ENCODE data around the gene GEMIN8.

DNA sequence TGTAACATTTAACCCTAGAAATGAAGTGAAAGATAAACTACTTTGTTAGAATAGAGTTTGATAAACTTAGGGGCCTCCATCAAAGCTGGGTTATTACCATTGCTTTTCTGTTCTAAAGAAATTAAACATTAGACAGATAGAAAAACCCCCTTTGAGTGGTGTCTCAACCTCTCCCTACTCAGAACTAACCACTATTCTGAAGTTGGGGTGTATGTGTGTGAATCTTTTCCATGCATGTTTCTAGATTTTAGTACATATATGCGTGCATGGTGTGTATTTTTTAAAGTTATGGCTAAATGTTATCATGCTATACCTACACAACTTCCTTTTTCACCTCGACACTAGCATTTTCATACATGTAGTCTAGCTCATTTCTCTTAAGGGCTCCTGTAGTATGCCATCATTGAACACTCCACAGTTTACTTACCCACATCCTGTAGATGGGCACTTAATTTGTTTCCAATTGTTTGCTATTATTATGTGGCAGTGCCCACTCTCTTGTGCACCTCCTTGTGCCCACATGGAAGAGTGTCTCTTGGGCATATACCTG lies 25.7 kb downstream of the GEMIN8 start:
- TF ChIP-seq, protein P1, sequence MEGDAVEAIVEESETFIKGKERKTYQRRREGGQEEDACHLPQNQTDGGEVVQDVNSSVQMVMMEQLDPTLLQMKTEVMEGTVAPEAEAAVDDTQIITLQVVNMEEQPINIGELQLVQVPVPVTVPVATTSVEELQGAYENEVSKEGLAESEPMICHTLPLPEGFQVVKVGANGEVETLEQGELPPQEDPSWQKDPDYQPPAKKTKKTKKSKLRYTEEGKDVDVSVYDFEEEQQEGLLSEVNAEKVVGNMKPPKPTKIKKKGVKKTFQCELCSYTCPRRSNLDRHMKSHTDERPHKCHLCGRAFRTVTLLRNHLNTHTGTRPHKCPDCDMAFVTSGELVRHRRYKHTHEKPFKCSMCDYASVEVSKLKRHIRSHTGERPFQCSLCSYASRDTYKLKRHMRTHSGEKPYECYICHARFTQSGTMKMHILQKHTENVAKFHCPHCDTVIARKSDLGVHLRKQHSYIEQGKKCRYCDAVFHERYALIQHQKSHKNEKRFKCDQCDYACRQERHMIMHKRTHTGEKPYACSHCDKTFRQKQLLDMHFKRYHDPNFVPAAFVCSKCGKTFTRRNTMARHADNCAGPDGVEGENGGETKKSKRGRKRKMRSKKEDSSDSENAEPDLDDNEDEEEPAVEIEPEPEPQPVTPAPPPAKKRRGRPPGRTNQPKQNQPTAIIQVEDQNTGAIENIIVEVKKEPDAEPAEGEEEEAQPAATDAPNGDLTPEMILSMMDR (IDR thresholded peaks at IDR 0.05): no peak
- no peak for TF ChIP-seq POLR2A (IDR thresholded peaks at IDR 0.05)
